Kasumi-1 (cell line): ENCODE data around the gene SOX30.

Experiments used
- DNase-seq, 2 experiments: peaks; one replicate each; lab custom pipeline; 2025; lab: John Stamatoyannopoulos, UW

Gene SOX30

GRCh38 chr5:157659868-157660660 is 7.8 kb upstream of the SOX30 start:
- DNase-seq = no peak

DNA sequence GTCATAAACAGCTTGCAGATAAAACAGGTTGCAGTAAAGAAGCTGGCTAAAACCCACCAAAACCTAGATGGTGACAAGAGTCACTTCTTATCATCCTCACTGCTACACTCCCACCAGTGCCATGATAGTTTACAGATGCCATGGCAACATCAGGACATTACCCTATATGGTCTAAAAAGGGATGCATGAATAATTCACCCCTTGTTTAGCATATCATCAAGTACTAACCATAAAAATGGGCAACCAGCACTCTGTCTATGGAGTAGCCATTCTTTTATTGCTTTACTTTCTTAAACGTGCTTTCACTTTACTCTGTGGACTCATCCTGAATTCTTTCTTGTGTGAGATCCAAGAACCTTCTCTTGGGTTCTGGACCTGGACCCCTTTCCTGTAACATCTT is 6.7 kb upstream of the SOX30 start:
- no peak for DNase-seq

DNA sequence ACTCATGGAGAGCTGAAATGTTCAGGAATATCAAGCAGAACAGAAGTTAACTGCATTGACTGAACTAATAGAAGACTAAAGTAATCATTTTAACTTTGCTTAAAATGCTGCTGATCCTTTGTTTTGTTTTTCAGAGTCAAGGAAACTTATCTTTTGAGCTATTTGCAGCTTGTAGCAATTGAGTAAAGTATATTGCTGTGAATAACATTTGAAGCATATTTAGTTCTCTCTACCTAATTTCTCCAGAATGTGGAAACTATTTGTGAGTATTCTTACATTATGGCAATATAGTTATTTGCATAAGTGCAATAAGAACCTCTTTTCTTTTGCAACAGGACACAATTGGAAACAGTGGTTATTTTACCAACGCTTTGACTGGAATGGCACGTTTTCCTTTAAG is 5.3 kb upstream of the SOX30 start:
- DNase-seq = no peak

GRCh38 chr5:157651623-157652376 is 438 bp downstream of the SOX30 start:
- no peak for DNase-seq

DNA sequence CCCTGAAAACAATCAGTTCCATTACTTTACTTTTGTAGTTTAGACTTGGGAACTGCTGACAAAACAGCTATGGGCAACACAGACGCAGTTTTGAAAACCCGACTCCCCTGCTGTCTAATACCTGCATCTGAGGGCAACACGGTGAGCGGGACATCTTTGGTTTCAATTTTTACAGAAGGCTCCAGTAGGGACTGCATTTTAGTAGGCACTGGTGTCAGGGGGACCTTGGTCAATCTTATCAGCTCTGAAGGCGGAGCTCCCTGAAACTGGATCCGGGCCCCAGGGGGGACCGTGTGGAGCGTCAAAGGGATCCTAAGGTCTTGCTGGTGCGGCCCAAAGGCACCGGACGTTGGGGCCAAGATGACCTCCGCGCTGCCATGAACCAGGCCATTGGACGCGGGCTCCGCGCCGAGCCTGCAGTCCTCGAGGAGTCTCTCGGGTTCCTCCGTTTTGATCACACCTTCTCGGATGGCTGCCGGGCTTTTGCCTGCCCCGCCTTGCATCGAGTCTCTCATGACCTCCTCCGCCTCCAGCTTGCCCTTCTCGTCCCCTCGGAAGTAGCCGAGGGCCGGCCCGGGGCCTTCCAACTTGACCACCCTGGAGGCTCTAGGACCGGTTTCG is 1.1 kb downstream of the SOX30 start:
- no peak for DNase-seq

DNA sequence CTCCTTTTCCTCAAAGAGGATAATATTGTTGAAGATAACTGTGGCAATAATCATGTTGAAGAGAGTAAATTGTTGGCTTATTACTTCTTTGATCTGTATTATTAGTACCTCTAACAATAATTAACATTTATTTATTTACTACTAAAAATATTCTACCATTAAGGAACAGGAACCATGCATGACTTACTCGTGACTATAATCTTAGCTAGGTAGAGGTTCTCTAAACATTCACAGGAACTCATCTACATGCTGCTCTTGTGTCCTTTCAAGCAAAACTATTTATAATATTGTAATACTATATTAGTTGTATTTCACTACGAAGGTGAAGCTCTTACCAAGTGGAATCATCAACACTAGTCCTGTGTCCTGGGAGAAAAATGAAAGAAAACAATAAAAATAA is 3.1 kb downstream of the SOX30 start:
- no peak for DNase-seq

DNA sequence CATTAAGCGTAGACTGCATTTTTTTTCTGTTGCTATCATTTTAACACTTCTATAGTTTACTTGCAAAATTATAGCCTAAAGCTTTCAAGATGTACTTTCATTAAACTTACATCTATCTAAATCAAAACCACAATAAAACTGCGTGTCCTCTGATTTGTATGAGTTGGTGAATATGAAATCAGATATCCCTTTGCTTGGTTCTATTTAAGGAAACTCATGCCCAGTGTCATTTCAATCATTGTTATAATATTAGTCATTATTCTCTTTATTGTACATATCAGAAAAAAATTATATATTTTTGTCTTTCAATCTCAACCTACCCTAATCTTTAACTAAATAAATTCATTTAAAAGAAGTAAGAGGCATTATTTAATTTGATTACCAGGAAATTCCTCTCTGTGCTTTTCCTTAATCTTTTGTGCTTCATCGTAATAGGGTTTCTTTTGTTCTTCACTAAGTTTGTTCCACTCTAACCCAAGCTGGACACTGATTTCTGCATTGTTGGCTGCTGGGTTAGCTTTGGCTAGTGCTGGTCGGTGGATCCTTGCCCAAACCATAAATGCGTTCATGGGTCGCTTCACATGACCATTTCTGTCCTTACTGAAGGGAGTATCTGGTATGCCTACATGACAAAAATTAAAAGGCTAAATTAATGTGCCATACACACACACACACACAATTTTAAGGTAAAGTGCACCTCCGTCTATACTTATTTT is 3.8 kb downstream of the SOX30 start:
- no peak for DNase-seq

DNA sequence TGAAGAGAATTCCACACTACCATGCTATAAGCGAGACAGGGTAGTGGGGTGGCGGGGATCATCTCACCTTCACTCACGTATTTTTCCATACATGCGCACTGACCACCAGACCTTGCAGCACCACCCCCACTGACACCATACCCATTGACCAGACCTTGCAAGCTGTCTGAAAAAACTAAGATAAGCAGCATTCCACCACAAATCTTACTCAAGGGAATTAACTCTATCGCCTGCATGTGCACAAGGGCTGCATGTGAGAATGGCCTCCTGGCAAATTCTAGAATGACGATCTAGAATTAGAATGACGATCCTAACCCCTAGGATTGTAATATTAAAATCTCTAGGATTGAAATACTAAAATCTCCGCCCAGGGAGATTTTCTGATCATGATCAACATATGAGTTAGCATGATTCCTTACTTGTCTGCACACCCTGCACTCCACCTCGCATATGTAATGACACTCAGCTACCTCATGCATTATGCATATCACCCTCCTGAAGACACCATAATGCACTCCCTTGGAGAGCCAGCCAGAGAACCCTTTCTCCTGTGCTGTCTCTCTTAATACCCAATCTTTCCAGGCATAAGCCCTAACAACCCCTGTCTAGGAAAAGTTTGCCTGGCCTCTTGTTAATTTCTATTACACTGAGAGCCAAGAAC is 11.7 kb downstream of the SOX30 start:
- DNase-seq = no peak

DNA sequence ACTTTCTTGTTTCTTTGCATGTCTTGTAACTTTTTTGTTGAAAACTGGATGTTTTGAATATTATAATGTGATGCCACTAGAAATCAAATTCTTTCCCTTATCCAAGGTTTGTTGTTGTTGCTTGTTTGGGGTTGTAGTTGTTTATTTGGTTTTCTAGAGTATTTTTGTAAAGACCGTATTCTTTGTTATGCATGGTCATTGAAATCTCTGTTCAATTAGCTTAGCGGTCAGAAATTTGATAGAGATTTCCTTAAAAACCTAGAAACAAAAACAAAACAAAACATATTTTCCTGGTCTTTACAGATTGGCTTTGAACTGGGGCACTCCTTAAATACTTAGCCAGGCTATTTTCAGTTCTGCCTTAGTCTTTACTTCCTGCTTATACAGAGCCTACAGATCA is 21.9 kb downstream of the SOX30 start:
- no peak for DNase-seq

DNA sequence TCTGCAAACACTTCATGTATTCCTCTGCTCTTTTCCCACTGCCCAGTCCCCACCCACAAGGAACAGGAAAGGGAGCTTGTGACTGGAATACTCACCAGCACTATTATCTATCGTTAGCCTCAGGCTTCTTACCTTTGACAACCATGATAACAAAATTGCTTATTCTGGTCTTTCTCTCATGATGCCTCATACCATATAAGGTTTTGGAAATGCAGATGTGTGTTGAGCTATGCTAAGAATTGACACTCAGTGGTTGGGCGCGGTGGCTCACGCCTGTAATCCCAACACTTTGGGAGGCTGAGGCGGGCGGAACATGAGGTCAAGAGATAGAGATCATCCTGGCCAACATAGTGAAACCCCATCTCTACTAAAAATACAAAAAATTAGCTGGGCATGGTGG is 25.4 kb downstream of the SOX30 start:
- no peak for DNase-seq

DNA sequence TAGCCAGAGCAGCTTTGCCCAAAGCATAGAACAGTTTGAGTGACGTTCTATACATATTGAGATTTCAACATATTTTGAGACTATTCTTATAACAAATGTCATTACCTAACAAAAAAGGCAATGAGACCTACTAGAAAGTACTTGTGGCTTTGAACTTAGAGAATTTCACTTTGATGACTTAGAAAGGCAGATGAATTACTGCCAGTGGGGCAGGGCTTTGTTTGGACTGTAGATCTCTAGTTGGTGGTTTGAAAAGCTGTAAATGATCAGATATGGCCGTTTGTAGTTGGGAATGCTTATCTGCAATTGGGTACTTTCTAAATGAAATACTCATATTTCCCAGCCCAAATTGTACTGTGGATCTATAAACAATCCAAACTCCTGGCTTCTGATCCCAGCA is 28.1 kb downstream of the SOX30 start:
- no peak for DNase-seq

DNA sequence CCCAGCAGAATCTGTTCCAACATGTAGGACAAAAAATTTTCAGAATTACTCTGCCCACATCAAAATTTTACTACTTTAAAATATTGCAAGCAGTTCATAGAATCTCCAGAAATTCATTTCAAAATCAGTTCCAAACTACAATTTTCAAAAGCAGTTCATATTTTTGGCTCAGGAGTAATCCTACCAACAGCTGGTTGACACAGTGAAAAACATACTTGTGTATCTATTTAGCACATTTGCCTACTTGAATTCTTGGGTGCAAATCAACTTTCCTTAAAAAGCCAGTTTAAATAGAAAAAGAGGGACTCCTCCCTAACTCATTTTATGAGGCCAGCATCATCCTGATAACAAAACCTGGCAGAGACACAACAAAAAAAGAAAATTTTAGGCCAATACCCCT is 31.5 kb downstream of the SOX30 start:
- no peak for DNase-seq

DNA sequence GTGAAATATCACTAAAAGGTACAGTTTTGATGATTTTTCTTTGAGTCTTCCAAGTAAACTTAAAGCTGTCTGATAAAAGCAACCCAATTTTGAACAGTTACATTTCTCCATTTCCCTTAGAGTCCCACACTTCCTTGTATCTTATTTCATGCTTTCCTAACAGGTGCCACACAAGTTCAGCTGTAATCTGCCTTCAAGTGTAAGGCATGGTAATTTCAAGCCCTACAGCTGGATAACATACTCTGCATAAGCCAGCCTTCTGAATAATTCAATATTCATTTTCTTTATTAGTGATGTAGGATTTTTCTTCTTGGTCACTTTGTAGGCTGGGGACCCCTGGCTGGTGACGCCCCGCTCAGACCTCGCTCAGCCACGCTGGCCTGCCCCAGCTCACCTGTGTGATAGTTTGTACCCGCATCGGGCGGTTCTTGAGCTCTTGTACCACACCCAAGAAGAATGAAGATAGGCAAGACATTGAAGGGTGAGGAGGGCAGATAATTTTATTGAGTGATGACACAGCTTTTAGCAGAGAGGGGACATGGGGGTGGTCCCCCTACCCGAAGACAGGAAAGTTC is 34.0 kb downstream of the SOX30 start:
- no peak for DNase-seq

DNA sequence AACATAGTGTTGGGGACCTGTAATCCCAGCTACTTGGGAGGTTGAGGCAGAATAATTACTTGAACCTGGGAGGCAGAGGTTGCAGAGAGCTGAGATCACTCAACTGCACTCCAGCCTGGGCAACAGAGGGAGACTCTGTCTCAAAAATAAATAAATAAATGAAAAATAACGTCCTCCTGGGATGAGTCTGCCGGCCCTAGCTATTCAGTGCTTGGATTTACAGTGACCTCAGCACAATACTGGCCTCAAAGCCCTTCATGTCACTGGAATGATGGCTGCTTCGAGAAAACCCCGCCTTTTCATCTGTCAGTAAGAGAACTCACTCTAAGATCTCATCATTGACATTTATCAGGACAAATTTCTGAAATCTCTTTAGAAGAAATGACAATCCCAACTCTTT is 35.5 kb downstream of the SOX30 start:
- no peak for DNase-seq

- DNase-seq = no peak
These were observed 38.6 kb downstream of the SOX30 start for GRCh38 chr5:157613385-157614245.

- DNase-seq = no peak
These were observed 39.7 kb downstream of the SOX30 start for GRCh38 chr5:157612581-157612980.

DNA sequence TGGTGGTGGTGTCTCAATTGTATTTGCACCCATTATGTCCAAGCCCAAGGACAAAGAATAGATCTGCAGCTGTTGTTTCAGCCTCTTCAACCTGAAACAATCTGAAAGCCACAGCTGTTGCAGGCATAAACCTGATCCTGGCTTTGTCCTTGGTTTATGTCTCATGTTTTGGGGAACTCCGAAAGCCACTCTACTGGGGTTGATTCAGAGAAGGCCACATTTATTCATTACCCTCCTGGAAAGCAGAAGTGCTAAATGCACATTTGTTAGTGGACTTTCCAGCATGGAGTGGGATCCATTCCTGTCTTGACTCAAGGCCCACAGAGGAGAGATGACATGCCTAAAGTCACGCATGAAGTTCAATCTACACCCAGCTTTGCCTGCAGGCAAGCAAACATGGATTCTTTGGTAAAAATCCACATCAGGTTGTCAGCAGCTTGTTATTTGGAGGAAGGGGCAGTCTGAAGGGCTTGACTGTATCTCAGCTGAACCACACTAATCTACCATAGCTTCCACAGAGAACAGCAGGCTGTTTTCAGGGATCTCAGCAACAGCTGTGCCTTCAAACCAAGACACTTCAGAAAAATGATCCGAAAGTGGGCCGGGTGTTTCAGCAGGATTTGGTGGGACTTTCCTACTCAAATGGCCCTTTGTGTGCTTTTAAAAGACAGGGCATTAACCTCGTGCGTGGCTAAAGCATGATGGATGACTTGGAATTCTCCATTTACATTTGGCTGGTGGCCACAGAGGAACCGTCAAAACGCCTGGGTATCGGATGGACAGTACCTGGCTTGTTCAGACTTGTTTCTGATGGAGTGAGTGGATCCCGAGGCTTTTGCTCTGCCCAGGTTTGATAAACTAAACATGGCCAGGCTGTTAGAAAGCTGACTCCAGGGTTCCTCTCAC is 40.4 kb downstream of the SOX30 start:
- DNase-seq = no peak

- no peak for DNase-seq
These were observed 41.2 kb downstream of the SOX30 start for GRCh38 chr5:157610990-157611389.

GRCh38 chr5:157608972-157609565 is 43.2 kb downstream of the SOX30 start:
- no peak for DNase-seq
